AG10803 (cell line): ENCODE measurements around the gene LTB4R.

Source experiments
- DNase-seq: peaks from one replicate; pipeline ENCODE4 v3.0.0; 2010; ENCODE audit warnings: low read depth
- H3K4me3 ChIP-seq: 2 replicates; pipeline ENCODE4 v1.5.1; 2011; ENCODE audit warnings: mild to moderate bottlenecking, low read length, control low read depth
- TF ChIP-seq, protein P1 (sequence below): conservative IDR thresholded peaks from 2 replicates; pipeline ENCODE4 v1.5.1; 2011; ENCODE audit warnings: mild to moderate bottlenecking, low read length, control low read depth, inconsistent platforms

Gene LTB4R

GRCh38 chr14:24312736-24313507 is 1.6 kb downstream of the LTB4R start:
- TF ChIP-seq, protein P1, sequence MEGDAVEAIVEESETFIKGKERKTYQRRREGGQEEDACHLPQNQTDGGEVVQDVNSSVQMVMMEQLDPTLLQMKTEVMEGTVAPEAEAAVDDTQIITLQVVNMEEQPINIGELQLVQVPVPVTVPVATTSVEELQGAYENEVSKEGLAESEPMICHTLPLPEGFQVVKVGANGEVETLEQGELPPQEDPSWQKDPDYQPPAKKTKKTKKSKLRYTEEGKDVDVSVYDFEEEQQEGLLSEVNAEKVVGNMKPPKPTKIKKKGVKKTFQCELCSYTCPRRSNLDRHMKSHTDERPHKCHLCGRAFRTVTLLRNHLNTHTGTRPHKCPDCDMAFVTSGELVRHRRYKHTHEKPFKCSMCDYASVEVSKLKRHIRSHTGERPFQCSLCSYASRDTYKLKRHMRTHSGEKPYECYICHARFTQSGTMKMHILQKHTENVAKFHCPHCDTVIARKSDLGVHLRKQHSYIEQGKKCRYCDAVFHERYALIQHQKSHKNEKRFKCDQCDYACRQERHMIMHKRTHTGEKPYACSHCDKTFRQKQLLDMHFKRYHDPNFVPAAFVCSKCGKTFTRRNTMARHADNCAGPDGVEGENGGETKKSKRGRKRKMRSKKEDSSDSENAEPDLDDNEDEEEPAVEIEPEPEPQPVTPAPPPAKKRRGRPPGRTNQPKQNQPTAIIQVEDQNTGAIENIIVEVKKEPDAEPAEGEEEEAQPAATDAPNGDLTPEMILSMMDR: no peak
- H3K4me3 ChIP-seq: no peak overlapping the region
- DNase-seq: no peak

GRCh38 chr14:24313913-24314312 is 2.6 kb downstream of the LTB4R start:
- no peak for DNase-seq
- no peak overlapping the region for H3K4me3 ChIP-seq

DNA sequence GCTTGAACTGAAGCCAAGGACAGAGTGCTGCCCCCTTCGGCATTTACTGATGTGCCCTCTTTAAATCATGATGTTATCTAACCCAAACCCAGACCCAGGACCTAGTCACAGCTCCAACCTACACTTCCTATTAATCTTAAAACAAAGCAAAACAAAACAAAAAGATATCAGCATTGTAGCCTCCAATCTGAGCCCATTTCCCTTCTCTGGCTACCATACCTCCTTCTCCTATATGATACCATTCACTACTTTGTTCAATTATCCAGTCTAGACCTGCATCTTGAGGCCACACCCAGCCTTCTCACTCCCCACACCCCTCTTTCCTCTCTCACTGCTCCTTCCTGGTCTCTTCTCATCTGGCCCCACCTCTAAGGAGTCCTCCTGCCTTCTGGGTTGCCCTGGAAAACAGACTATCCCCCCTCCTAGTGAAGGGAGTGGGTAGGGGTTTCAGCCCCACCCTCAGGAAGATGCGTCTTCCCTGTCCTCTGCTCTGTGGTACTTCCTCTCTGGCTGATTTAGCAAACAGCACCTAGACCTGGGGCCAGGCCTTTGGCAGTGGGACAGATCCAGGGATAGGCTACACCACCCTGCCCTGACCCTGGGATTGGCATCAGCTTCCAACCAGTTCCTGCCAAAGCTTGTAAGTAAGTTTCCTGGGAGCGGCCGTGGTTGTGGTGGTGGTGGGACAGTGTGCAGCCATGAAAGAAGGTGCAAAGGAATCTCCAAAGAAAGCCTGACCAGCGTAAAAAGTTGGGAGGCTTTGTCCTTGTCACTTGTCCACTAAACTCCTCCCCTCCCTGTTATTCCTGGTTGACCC is 3.3 kb downstream of the LTB4R start:
- no peak for DNase-seq
- no peak overlapping the region for H3K4me3 ChIP-seq
- TF ChIP-seq, protein P1: no peak

More at GRCh38 chr14:24313913-24314312, 2.6 kb downstream of the LTB4R start:
- TF ChIP-seq, protein P1: no peak

DNA sequence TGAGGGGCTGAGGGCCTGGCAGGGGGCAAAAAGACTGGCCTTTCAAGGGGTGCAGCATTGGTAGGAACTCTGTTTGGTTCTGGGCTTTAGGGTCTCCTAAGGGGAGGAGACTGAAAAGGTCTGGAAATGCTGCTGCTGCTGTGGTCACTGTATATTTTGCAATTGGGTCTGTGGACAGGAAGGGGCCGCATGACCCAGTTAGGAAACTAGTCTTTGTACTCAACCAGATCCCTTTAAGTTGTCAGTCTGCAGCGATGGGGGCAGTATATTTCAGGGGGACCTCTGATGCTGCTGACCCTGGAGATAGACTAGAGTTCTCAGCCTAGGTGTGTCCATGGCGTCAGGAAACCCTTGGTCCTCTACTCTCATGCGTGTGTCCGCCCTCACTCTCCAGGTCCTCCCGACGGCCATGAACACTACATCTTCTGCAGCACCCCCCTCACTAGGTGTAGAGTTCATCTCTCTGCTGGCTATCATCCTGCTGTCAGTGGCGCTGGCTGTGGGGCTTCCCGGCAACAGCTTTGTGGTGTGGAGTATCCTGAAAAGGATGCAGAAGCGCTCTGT is 4.0 kb downstream of the LTB4R start:
- TF ChIP-seq, protein P1: no peak
- no peak overlapping the region for H3K4me3 ChIP-seq
- no peak for DNase-seq

- H3K4me3 ChIP-seq: no peak overlapping the region
- TF ChIP-seq, protein P1: peak; percentile 24; the same call in 1 of the 2 replicates
- no peak for DNase-seq
Measured at GRCh38 chr14:24315807-24316596, 4.7 kb downstream of the LTB4R start.

DNA sequence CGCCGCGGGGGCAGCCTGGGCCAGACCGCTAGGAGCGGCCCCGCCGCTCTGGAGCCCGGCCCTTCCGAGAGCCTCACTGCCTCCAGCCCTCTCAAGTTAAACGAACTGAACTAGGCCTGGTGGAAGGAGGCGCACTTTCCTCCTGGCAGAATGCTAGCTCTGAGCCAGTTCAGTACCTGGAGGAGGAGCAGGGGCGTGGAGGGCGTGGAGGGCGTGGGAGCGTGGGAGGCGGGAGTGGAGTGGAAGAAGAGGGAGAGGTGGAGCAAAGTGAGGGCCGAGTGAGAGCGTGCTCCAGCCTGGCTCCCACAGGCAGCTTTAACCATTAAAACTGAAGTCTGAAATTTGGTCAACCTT is 5.3 kb downstream of the LTB4R start:
- TF ChIP-seq, protein P1: no peak
- DNase-seq: no peak
- H3K4me3 ChIP-seq: no peak overlapping the region
